Measurements from ENCODE around the gene TEKT1. TPM values are rescaled to one million over a fixed set of nuclear protein-coding genes. Genes with fewer than 3 reads are reported as not detected.

The TEKT1 gene
- polyA plus RNA-seq, 1 donor (not counting 4 experiments of a cell fraction or from before 2014, with no cell fraction given) = not detected

- Histone ChIP-seq H3K27me3 (ENCODE audit: control insufficient read depth, extremely low read depth, insufficient read depth, low read length) (peaks cover 15% of the 10 kb centered on the region), H2AFZ (ENCODE audit: control insufficient read depth, low read length) (no peak overlapping the region), H3K9me1 (ENCODE audit: control insufficient read depth, extremely low read depth, insufficient read depth, low read length) (no peaks in the 10 kb centered on the region), H3K9ac (ENCODE audit: control insufficient read depth, extremely low read depth, insufficient read depth, low read length) (no peak overlapping the region), H3K4me3 (ENCODE audit: control insufficient read depth in 2 of 3, extremely low read depth in 1 of 3, insufficient read depth in 2 of 3, low read depth in 1 of 3, low read length in 3 of 3) (no peak overlapping the region), H3K27ac (ENCODE audit: control insufficient read depth, insufficient read depth, low read length) (no peak overlapping the region), H3K4me1 (ENCODE audit: control insufficient read depth, extremely low read depth, insufficient read depth, low read length) (peaks cover 4% of the 10 kb centered on the region), H4K20me1 (ENCODE audit: control insufficient read depth, extremely low read depth, insufficient read depth, low read length) (no peaks in the 10 kb centered on the region), H3K4me2 (ENCODE audit: control insufficient read depth, extremely low read depth, insufficient read depth, low read depth, low read length) (no peak overlapping the region), H3K9me3 (ENCODE audit: control insufficient read depth, low read depth, low read length) (no peaks in the 10 kb centered on the region), H3K79me2 (ENCODE audit: control insufficient read depth, insufficient read depth, low read length) (no peaks in the 10 kb centered on the region), H3K36me3 (ENCODE audit: control insufficient read depth in 2 of 2, extremely low read depth in 1 of 2, insufficient read depth in 2 of 2, low read length in 2 of 2) (no peaks in the 10 kb centered on the region)
- dilution Hi-C loops (cut with MboI; ENCODE audit: extremely low pct_ligation_motif_present, low sequenced_read_pairs) = no loop called here
- no peak for FAIRE-seq
- TF ChIP-seq CTCF (optimal IDR thresholded peaks at IDR 0.05 in 1 of 3, IDR thresholded peaks at IDR 0.05 in 1 of 3, conservative IDR thresholded peaks at IDR 0.05 in 1 of 3; ENCODE audit: extremely low read depth in 1 of 3, insufficient read depth in 2 of 3, low read length in 3 of 3) = no peak
- no peak for TF ChIP-seq EZH2 (IDR thresholded peaks at IDR 0.05; ENCODE audit: low read length)
- DNase-seq (ENCODE audit: low read depth, low spot score) = no peak
These were observed 1.0 kb downstream of the TEKT1 start for GRCh38 chr17:6830383-6830986.

GRCh38 chr17:6823011-6823442, 8.5 kb downstream of the TEKT1 start:
- no peak overlapping the region for H2AFZ ChIP-seq (ENCODE audit: control insufficient read depth, low read length)
- H3K4me2 ChIP-seq (ENCODE audit: control insufficient read depth, extremely low read depth, insufficient read depth, low read depth, low read length) = no peak overlapping the region
- peaks cover 11% of the 10 kb centered on the region for H3K4me1 ChIP-seq (ENCODE audit: control insufficient read depth, extremely low read depth, insufficient read depth, low read length)
- no peaks in the 10 kb centered on the region for H3K9me3 ChIP-seq (ENCODE audit: control insufficient read depth, low read depth, low read length)
- no peak overlapping the region for H3K4me3 ChIP-seq (ENCODE audit: control insufficient read depth in 2 of 3, extremely low read depth in 1 of 3, insufficient read depth in 2 of 3, low read depth in 1 of 3, low read length in 3 of 3)
- DNase-seq (ENCODE audit: low read depth, low spot score) (no peak), FAIRE-seq (peak; percentile 84)
- H3K27ac ChIP-seq (ENCODE audit: control insufficient read depth, insufficient read depth, low read length) = no peak overlapping the region
- H3K36me3 ChIP-seq (ENCODE audit: control insufficient read depth in 2 of 2, extremely low read depth in 1 of 2, insufficient read depth in 2 of 2, low read length in 2 of 2) = no peaks in the 10 kb centered on the region
- H3K9ac ChIP-seq (ENCODE audit: control insufficient read depth, extremely low read depth, insufficient read depth, low read length) = no peak overlapping the region
- no peaks in the 10 kb centered on the region for H3K9me1 ChIP-seq (ENCODE audit: control insufficient read depth, extremely low read depth, insufficient read depth, low read length)
- TF ChIP-seq EZH2 (IDR thresholded peaks at IDR 0.05; ENCODE audit: low read length) = no peak
- no peak for TF ChIP-seq CTCF (optimal IDR thresholded peaks at IDR 0.05 in 1 of 3, IDR thresholded peaks at IDR 0.05 in 1 of 3, conservative IDR thresholded peaks at IDR 0.05 in 1 of 3; ENCODE audit: extremely low read depth in 1 of 3, insufficient read depth in 2 of 3, low read length in 3 of 3)
- peaks cover 2% of the 10 kb centered on the region for H3K27me3 ChIP-seq (ENCODE audit: control insufficient read depth, extremely low read depth, insufficient read depth, low read length)
- no peaks in the 10 kb centered on the region for H4K20me1 ChIP-seq (ENCODE audit: control insufficient read depth, extremely low read depth, insufficient read depth, low read length)
- dilution Hi-C loops (cut with MboI; ENCODE audit: extremely low pct_ligation_motif_present, low sequenced_read_pairs) = no loop called here
- no peaks in the 10 kb centered on the region for H3K79me2 ChIP-seq (ENCODE audit: control insufficient read depth, insufficient read depth, low read length)

Measured in keratinocyte (primary cell).